Measurements from ENCODE around the gene NR5A1.

The NR5A1 gene

GRCh38 chr9:124439686-124440243, 67.4 kb downstream of the NR5A1 start:
- Histone ChIP-seq H3K4me3 (ENCODE audit: low read length) (no peak overlapping the region), H3K4me1 (ENCODE audit: insufficient read depth, low read length) (no peaks in the 10 kb centered on the region), H3K27me3 (ENCODE audit: insufficient read depth, low read length) (no peaks in the 10 kb centered on the region), H3K36me3 (ENCODE audit: insufficient read depth, low read length) (no peaks in the 10 kb centered on the region), H3K9me3 (ENCODE audit: low read length) (peaks cover 1% of the 10 kb centered on the region), H2AFZ (ENCODE audit: low read depth, low read length) (no peak overlapping the region)

- no peak overlapping the region for H3K4me3 ChIP-seq (ENCODE audit: low read length)
Measured at GRCh38 chr9:124439086-124439485, 68.1 kb downstream of the NR5A1 start.

GRCh38 chr9:124438091-124438490, 69.1 kb downstream of the NR5A1 start:
- H3K9me3 ChIP-seq (ENCODE audit: low read length) = peaks cover 1% of the 10 kb centered on the region
- H2AFZ ChIP-seq (ENCODE audit: low read depth, low read length) = no peak overlapping the region
- no peak overlapping the region for H3K4me3 ChIP-seq (ENCODE audit: low read length)
- no peaks in the 10 kb centered on the region for H3K36me3 ChIP-seq (ENCODE audit: insufficient read depth, low read length)
- no peaks in the 10 kb centered on the region for H3K27me3 ChIP-seq (ENCODE audit: insufficient read depth, low read length)
- no peaks in the 10 kb centered on the region for H3K4me1 ChIP-seq (ENCODE audit: insufficient read depth, low read length)

More at GRCh38 chr9:124439086-124439485, 68.1 kb downstream of the NR5A1 start:
- Histone ChIP-seq H3K27me3 (ENCODE audit: insufficient read depth, low read length) (no peaks in the 10 kb centered on the region), H3K36me3 (ENCODE audit: insufficient read depth, low read length) (no peaks in the 10 kb centered on the region), H2AFZ (ENCODE audit: low read depth, low read length) (no peak overlapping the region), H3K4me1 (ENCODE audit: insufficient read depth, low read length) (no peaks in the 10 kb centered on the region), H3K9me3 (ENCODE audit: low read length) (peaks cover 1% of the 10 kb centered on the region)

GRCh38 chr9:124437086-124437485, 70.1 kb downstream of the NR5A1 start:
- Histone ChIP-seq H3K9me3 (ENCODE audit: low read length) (no peaks in the 10 kb centered on the region), H3K4me1 (ENCODE audit: insufficient read depth, low read length) (no peaks in the 10 kb centered on the region), H3K4me3 (ENCODE audit: low read length) (no peak overlapping the region), H3K36me3 (ENCODE audit: insufficient read depth, low read length) (no peaks in the 10 kb centered on the region), H3K27me3 (ENCODE audit: insufficient read depth, low read length) (no peaks in the 10 kb centered on the region), H2AFZ (ENCODE audit: low read depth, low read length) (no peak overlapping the region)

- Histone ChIP-seq H3K4me1 (ENCODE audit: insufficient read depth, low read length) (no peaks in the 10 kb centered on the region), H3K4me3 (ENCODE audit: low read length) (no peak overlapping the region), H2AFZ (ENCODE audit: low read depth, low read length) (no peak overlapping the region), H3K36me3 (ENCODE audit: insufficient read depth, low read length) (no peaks in the 10 kb centered on the region), H3K9me3 (ENCODE audit: low read length) (no peaks in the 10 kb centered on the region), H3K27me3 (ENCODE audit: insufficient read depth, low read length) (no peaks in the 10 kb centered on the region)
Measured at GRCh38 chr9:124436320-124436719, 70.9 kb downstream of the NR5A1 start.
